Psoas muscle (tissue), 8 donors: ENCODE measurements around the gene LPP. TPM values are rescaled to one million over a fixed set of nuclear protein-coding genes. Genes with fewer than 3 reads are reported as not detected.

ENCODE experiments used
- ATAC-seq, 4 donors: fragments of 200-7000 bp; cut with Tn5 transposase; one replicate each; pipeline ENCODE4 v1.9.1; 2020; ENCODE audit warnings: moderate library complexity in 3 of 4, mild to moderate bottlenecking in 2 of 4
- DNase-seq, 2 donors: peaks; one replicate each; pipeline ENCODE4 v3.0.0-alpha.2; 2020
- H3K27ac ChIP-seq: fragments of 200-600 bp; one replicate; pipeline ENCODE4 v1.8.0; 2022
- H3K27me3 ChIP-seq, 3 donors: fragments of 200-600 bp in 1 of 3; one replicate each; pipeline versions ENCODE4 v1.6.1 to v1.8.0; 2013 to 2022; ENCODE audit warnings: low read length in 2 of 3, mild to moderate bottlenecking in 2 of 3, moderate library complexity in 1 of 3; ENCODE audit not compliant: insufficient read depth in 3 of 3
- H3K36me3 ChIP-seq, 2 donors: fragments of 200-600 bp in 1 of 2; one replicate each; pipeline versions ENCODE4 v1.6.1 to v1.8.0; 2013 to 2022; ENCODE audit warnings: low read depth in 1 of 2, mild to moderate bottlenecking in 1 of 2, moderate library complexity in 1 of 2; ENCODE audit not compliant: insufficient read depth in 1 of 2
- H3K4me1 ChIP-seq: fragments of 200-600 bp; one replicate; pipeline ENCODE4 v1.8.0; 2022
- H3K4me3 ChIP-seq: fragments of 200-600 bp; one replicate; pipeline ENCODE4 v1.8.0; 2022; ENCODE audit warnings: mild to moderate bottlenecking
- H3K9me3 ChIP-seq: fragments of 200-600 bp; one replicate; pipeline ENCODE4 v1.8.0; 2022
- CTCF ChIP-seq: fragments of 200-600 bp; IDR thresholded peaks from one replicate; pipeline ENCODE4 v1.8.0; 2022; ENCODE audit warnings: antibody characterized with exemption
- WGBS, 3 donors: extraction: QIAGEN DNeasy Blood & Tissue Kit; methylation state at CpG; one replicate each; pipeline versions ENCODE4 v1.1.6 to v1.1.7; 2013; 5-methylcytosine and 5-hydroxymethylcytosine counted together
- intact Hi-C, 2 donors: fragments of 100-400 bp; cut with DNase I; formaldehyde crosslinking; loops; one replicate each; pipeline versions ENCODE4 v1.11.0 to v1.14.2; 2022
- polyA plus RNA-seq, 3 donors: library from polyadenylated mRNA; stranded (reverse); fragments of 200-250 nt; gene quantifications; one replicate each; pipeline ENCODE4 v1.2.3, GENCODE V29; 2013
- total RNA-seq, 4 donors: library from RNA; stranded (reverse); fragmentation: NEBNext Ultra II Directional in 2 of 4; extraction: Animal tissue kit (Norgen Biotek cat#: 25700) in 2 of 4; gene quantifications; one replicate each; pipeline versions ENCODE4 v1.2.1 to v1.2.4, GENCODE V29; 2021 to 2023
- donor health status: healthy with polysubstance abuse.
- donor health status: DM: no; HTN: no; CAD: no; lungs with moderate emphysema.
- donor health status: Bipolar disorder and iron deficiency.
- donor health status: healthy.
- donor health status: DM: yes; HTN: yes; CAD: no.
- donor health status: DM: no; HTN: no; CAD: no.
- donor health status: DM: no; HTN: no; CAD: no.
- donor health status: DM: yes; HTN: yes; CAD: no.

The LPP gene
- total and polyA plus RNA-seq, 7 donors = 2.6 to 80.3 (median 42.8) TPM

GRCh38 chr3:188168186-188168585 is 14.2 kb downstream of the LPP start:
- Histone ChIP-seq H3K27ac (no peak overlapping the region), H3K4me1 (peaks cover 67% of the 10 kb centered on the region), H3K9me3 (no peaks in the 10 kb centered on the region), H3K27me3 (no peaks in the 10 kb centered on the region), H3K4me3 (no peak overlapping the region), H3K36me3 (no peaks in the 10 kb centered on the region)
- DNase-seq (no peak), ATAC-seq (no peak)
- WGBS, 3 donors = 74 to 89% (median 76%) methylated on average over 3 of the region's 3 CpGs
- TF ChIP-seq CTCF = no peak
- intact Hi-C loops = no loop called here

- intact Hi-C loops = no loop called here
- ATAC-seq (no peak), DNase-seq (no peak)
- TF ChIP-seq CTCF = no peak
- no peaks in the 10 kb centered on the region for H3K36me3 ChIP-seq
- no peaks in the 10 kb centered on the region for H3K27me3 ChIP-seq
- peaks cover 65% of the 10 kb centered on the region for H3K4me1 ChIP-seq
- H3K4me3 ChIP-seq = no peak overlapping the region
- H3K9me3 ChIP-seq = no peaks in the 10 kb centered on the region
- peak overlapping the region; percentile 9 for H3K27ac ChIP-seq
Observed at GRCh38 chr3:188168648-188169047, 14.7 kb downstream of the LPP start.

- WGBS, 3 donors = 77 to 85% (median 84%) methylated on average over 10 of the region's 10 CpGs
- ATAC-seq (no peak), DNase-seq (peak in 1 of 2 donors; percentile 41)
- H3K4me1 ChIP-seq = peaks cover 54% of the 10 kb centered on the region
- intact Hi-C loops = no loop called here
- no peak overlapping the region for H3K4me3 ChIP-seq
- no peaks in the 10 kb centered on the region for H3K9me3 ChIP-seq
- H3K27me3 ChIP-seq = no peaks in the 10 kb centered on the region
- TF ChIP-seq CTCF = no peak
- no peak overlapping the region for H3K27ac ChIP-seq
- no peaks in the 10 kb centered on the region for H3K36me3 ChIP-seq
Observed at GRCh38 chr3:188169830-188170455, 16.0 kb downstream of the LPP start.

GRCh38 chr3:188170461-188171459 is 16.8 kb downstream of the LPP start:
- no peak overlapping the region for H3K4me3 ChIP-seq
- TF ChIP-seq CTCF = no peak
- intact Hi-C loops = no loop called here
- ATAC-seq = no peak
- no peaks in the 10 kb centered on the region for H3K27me3 ChIP-seq
- no peaks in the 10 kb centered on the region for H3K9me3 ChIP-seq
- peak overlapping the region; percentile 0 for H3K27ac ChIP-seq
- DNase-seq = no peak
- WGBS, 3 donors = 88 to 92% (median 91%) methylated on average over 8 of the region's 8 CpGs
- H3K4me1 ChIP-seq = peaks cover 51% of the 10 kb centered on the region
- no peaks in the 10 kb centered on the region for H3K36me3 ChIP-seq
